K562 (cell line): ENCODE results near the gene DUSP9. TPM values are rescaled to one million over a fixed set of nuclear protein-coding genes. Genes with fewer than 3 reads are reported as not detected.

Source experiments
- ATF4 ChIP-seq: fragments of 450-650 bp; formaldehyde crosslinking; IDR thresholded peaks from 2 replicates; pipeline ENCODE4 v1.4.0; 2022; ENCODE audit warnings: mild to moderate bottlenecking, moderate library complexity
- HMG20B ChIP-seq: fragments of 250-450 bp; sonication (Bioruptor Pico); IDR thresholded peaks from 2 replicates; pipeline ENCODE4 v1.5.0; 2021; ENCODE audit warnings: mild to moderate bottlenecking
- HNRNPLL ChIP-seq: fragments of 200-400 bp; formaldehyde crosslinking; IDR thresholded peaks from 2 replicates; pipeline ENCODE4 v1.6.1; 2017; ENCODE audit warnings: low read length, low read depth, mild to moderate bottlenecking; ENCODE audit not compliant: poor library complexity, severe bottlenecking
- MBD2 ChIP-seq: sonication (generic); IDR thresholded peaks from 2 replicates; pipeline ENCODE4 v1.6.1; 2016; ENCODE audit warnings: low read depth, borderline replicate concordance
- PRPF4 ChIP-seq: fragments of 200-400 bp; formaldehyde crosslinking; IDR thresholded peaks from one replicate; pipeline ENCODE4 v1.6.1; 2017; ENCODE audit warnings: low read length, low read depth, mild to moderate bottlenecking; ENCODE audit not compliant: insufficient read depth, poor library complexity, severe bottlenecking
- TAL1 ChIP-seq: fragments of 450-650 bp; IDR thresholded peaks from 2 replicates; pipeline ENCODE4 v1.6.1; 2016; ENCODE audit warnings: mild to moderate bottlenecking
- TRIM28 ChIP-seq: fragments of 450-650 bp; IDR thresholded peaks from 2 replicates; pipeline ENCODE4 v1.6.1; 2017
- YBX1 ChIP-seq: fragments of 450-650 bp; IDR thresholded peaks from 2 replicates; pipeline ENCODE4 v1.7.1; 2016; ENCODE audit warnings: mild to moderate bottlenecking
- ZBTB40 ChIP-seq, 2 experiments: fragments of 450-650 bp in 1 of 2; sonication (generic) in 1 of 2; formaldehyde crosslinking in 1 of 2; IDR thresholded peaks; 2 replicates each; pipeline versions ENCODE4 v1.7.1 to v1.9.0; 2016 to 2022; ENCODE audit warnings: inconsistent platforms in 1 of 2, mild to moderate bottlenecking in 1 of 2, missing genetic modification reagents in 1 of 2
- ZFP36 ChIP-seq: fragments of 150-350 bp; IDR thresholded peaks from 2 replicates; pipeline ENCODE4 v1.6.1; 2018; ENCODE audit warnings: low read length, low read depth; ENCODE audit not compliant: partially characterized antibody
- ZFPM2 ChIP-seq: fragments of 250-450 bp; sonication (Bioruptor Pico); IDR thresholded peaks from 2 replicates; pipeline ENCODE4 v1.5.1; 2022; ENCODE audit warnings: mild to moderate bottlenecking
- ZFX ChIP-seq: sonication (generic); formaldehyde crosslinking; IDR thresholded peaks from 2 replicates; pipeline ENCODE4 v1.8.0; 2022; ENCODE audit warnings: mild to moderate bottlenecking, missing genetic modification reagents, moderate library complexity
- ZNF561 ChIP-seq: fragments of 450-650 bp; formaldehyde crosslinking; conservative IDR thresholded peaks from 2 replicates; pipeline ENCODE4 v1.4.0; 2020; ENCODE audit warnings: mild to moderate bottlenecking, moderate library complexity
- polyA plus RNA-seq, 8 experiments: library from polyadenylated mRNA; depleted of rRNA in 4 of 8; stranded (reverse) in 5 of 8; unstranded in 3 of 8; fragments of >200 nt; fragmentation: Nextera tagmentation in 2 of 8; fragmentation: Illumina TruSeq in 1 of 8; extraction: Ambion mirVana in 2 of 8; extraction: Trizol in 1 of 8; gene quantifications; 2 replicates each; pipeline versions ENCODE4 v1.2.1 to v1.2.3, GENCODE V29; 2011 to 2014; ENCODE audit warnings: inconsistent platforms in 1 of 8, missing spikeins in 1 of 8
- total RNA-seq, 7 experiments: library from RNA; depleted of rRNA in 6 of 7; stranded (reverse); fragments of >200 nt in 6 of 7; fragmentation: Illumina TruSeq in 2 of 7; extraction: Trizol in 2 of 7; gene quantifications; 2 replicates each; pipeline versions ENCODE4 v1.2.1 to v1.2.3, GENCODE V29; 2011 to 2021; ENCODE audit warnings: low replicate concordance in 1 of 7
- TF ChIP-seq, protein P1 (sequence below): IDR thresholded peaks from 2 replicates; pipeline ENCODE4 v1.6.1; 2016; ENCODE audit warnings: missing genetic modification characterization, missing compliant biosample characterization

The DUSP9 gene
- total and polyA plus RNA-seq, 9 of the 15 experiments (the other 6 are each of a cell fraction or from before 2014, with no cell fraction given): 0.11 to 14.1 (median 5.5) TPM

DNA sequence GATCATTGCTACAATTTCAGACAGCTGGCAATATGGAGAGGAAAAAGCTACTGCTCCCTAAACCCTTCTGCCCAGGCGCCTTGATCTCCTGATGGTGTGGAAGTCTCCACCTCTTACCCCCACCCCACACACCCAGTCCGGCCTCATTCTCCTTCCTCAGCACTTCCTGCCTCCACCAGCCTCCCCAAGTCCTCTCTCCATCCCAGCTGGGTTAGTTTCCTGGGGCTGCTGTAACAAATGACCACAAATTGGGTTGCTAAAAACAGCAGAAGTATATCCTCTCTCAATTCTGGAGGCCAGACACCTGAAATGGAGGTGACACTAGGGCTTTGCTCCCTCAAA is 47.0 kb upstream of the DUSP9 start (continued):
- no peak for TF ChIP-seq MBD2
- TF ChIP-seq TRIM28: no peak
- no peak for TF ChIP-seq ZFP36
- TF ChIP-seq ZFPM2: no peak
- no peak for TF ChIP-seq YBX1
- no peak for TF ChIP-seq ZNF561
- TF ChIP-seq ZFX: no peak
- TF ChIP-seq, protein P1, sequence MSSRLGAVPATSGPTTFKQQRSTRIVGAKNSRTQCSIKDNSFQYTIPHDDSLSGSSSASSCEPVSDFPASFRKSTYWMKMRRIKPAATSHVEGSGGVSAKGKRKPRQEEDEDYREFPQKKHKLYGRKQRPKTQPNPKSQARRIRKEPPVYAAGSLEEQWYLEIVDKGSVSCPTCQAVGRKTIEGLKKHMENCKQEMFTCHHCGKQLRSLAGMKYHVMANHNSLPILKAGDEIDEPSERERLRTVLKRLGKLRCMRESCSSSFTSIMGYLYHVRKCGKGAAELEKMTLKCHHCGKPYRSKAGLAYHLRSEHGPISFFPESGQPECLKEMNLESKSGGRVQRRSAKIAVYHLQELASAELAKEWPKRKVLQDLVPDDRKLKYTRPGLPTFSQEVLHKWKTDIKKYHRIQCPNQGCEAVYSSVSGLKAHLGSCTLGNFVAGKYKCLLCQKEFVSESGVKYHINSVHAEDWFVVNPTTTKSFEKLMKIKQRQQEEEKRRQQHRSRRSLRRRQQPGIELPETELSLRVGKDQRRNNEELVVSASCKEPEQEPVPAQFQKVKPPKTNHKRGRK (tag): no peak
- TF ChIP-seq ATF4 (CRISPR knock-in tag): no peak
- TF ChIP-seq ZBTB40 (IDR thresholded peaks at IDR 0.05): peak; percentile 72; the same call in 1 of the 2 replicates
- TF ChIP-seq ZBTB40 (CRISPR knock-in tag; IDR thresholded peaks at IDR 0.05): no peak
- TF ChIP-seq HMG20B: no peak
- TF ChIP-seq TAL1: no peak
- no peak for TF ChIP-seq HNRNPLL
- TF ChIP-seq PRPF4: no peak
- TF ChIP-seq, all 486 proteins: peak for 7
